ENCODE data around the gene DUSP28. TPM values are rescaled to one million over a fixed set of nuclear protein-coding genes. Genes with fewer than 3 reads are reported as not detected.

DUSP28 gene
- polyA plus RNA-seq, 1 experiment: 6.1 TPM

DNA sequence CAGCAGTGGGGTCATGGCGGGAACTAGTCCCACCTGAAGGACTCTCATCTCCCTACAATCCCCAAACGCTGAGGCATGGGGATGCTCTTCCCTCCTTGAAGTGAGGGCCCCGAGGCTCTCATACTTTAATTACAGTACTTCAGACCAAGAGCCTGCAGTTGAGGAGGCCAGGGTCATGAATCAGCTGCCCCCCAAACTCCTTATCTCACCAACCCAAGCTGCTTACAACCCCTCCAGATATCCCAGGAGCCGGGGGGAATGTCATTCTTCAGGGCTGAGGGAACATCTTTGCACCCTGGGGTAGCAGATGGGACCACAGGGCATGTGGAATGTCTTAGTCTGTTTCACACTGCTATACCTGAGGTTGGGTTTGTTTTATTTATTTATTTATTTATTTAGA, 23.6 kb downstream of the DUSP28 start:
- POLR2A ChIA-PET: no interaction called here
- CTCF ChIA-PET: interaction anchor here (1.2 kb wide), 1 partner anchor 18 kb away, joined by 4 read pairs; no protein-coding TSS in a partner anchor
- Histone ChIP-seq H3K4me3 (ENCODE audit: low read depth, low read length) (no peak overlapping the region), H3K27me3 (ENCODE audit: control insufficient read depth, insufficient read depth, low read length) (no peaks in the 10 kb centered on the region), H3K27ac (ENCODE audit: low read depth, low read length) (no peak overlapping the region), H3K9me3 (ENCODE audit: control insufficient read depth, insufficient read depth, low read length) (no peaks in the 10 kb centered on the region; the same call in 1 of the 2 replicates)
- no peak for DNase-seq (ENCODE audit: low read depth, low spot score)
- TF ChIP-seq, protein P1, sequence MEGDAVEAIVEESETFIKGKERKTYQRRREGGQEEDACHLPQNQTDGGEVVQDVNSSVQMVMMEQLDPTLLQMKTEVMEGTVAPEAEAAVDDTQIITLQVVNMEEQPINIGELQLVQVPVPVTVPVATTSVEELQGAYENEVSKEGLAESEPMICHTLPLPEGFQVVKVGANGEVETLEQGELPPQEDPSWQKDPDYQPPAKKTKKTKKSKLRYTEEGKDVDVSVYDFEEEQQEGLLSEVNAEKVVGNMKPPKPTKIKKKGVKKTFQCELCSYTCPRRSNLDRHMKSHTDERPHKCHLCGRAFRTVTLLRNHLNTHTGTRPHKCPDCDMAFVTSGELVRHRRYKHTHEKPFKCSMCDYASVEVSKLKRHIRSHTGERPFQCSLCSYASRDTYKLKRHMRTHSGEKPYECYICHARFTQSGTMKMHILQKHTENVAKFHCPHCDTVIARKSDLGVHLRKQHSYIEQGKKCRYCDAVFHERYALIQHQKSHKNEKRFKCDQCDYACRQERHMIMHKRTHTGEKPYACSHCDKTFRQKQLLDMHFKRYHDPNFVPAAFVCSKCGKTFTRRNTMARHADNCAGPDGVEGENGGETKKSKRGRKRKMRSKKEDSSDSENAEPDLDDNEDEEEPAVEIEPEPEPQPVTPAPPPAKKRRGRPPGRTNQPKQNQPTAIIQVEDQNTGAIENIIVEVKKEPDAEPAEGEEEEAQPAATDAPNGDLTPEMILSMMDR (IDR thresholded peaks at IDR 0.05; ENCODE audit: low read depth, low read length): no peak

DNA sequence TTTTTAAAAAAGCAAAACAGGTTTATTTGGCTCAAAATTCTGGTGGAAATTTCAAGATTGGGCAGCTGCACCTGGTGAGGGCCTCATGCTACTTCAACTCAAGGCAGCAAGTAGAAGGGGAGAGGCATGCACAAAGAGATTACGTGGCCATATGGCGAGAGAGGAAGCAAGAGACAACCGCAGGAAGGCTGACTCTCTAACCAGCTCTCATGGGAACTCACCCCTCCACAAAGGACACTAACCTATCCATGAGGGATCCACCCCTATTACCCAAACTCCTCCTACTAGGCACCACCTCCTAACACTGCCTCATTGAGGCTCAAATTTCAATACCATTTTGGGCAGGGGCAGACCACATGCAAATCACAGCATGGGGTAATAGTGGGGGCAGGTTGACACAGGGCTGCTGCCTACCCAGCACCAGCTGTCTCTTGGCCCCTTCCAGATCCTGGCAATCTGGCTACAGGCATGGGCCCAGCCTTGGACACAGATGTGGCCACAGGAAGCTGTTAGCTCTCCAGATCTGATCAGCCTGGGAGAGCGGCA, 24.4 kb downstream of the DUSP28 start:
- H3K27me3 ChIP-seq (ENCODE audit: control insufficient read depth, insufficient read depth, low read length): no peaks in the 10 kb centered on the region
- no peaks in the 10 kb centered on the region; the same call in 1 of the 2 replicates for H3K9me3 ChIP-seq (ENCODE audit: control insufficient read depth, insufficient read depth, low read length)
- peak overlapping the region; percentile 99 for H3K4me3 ChIP-seq (ENCODE audit: low read depth, low read length)
- ChIA-PET POLR2A (interaction anchor here (0.5 to 2.9 kb wide), 3 partner anchors 15 to 390 kb away, joined by 3 to 15 read pairs (median 3); partner anchors contain the start of gene RNPEPL1), CTCF (interaction anchor here (4.0 kb wide), 1 partner anchor 19 kb away, joined by 31 read pairs; no protein-coding TSS in a partner anchor)
- H3K27ac ChIP-seq (ENCODE audit: low read depth, low read length): no peak overlapping the region
- no peak for DNase-seq (ENCODE audit: low read depth, low spot score)
- TF ChIP-seq, protein P1 (IDR thresholded peaks at IDR 0.05; ENCODE audit: low read depth, low read length): no peak

DNA sequence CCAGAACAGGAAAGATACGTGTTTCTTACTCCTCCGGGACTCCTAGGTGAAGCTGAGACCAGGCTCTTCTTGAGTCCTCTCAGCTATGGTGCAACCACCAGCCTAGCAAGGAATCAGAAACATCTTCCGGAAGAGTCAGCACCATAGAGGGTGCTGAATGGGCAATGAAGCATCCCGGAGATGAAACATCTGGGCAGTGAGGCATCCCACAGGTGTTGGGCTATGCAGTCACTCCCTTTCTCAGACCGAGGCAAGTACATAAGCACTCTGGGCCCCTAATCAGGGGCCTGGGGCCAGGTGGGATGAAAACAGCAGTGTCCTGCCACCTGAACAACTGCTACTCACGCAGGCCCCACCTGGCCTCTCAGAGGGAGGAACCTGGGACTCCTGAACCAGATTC, 24.9 kb downstream of the DUSP28 start:
- DNase-seq (ENCODE audit: low read depth, low spot score): no peak
- peak overlapping the region; percentile 99 for H3K4me3 ChIP-seq (ENCODE audit: low read depth, low read length)
- POLR2A ChIA-PET: interaction anchor here (0.5 to 2.9 kb wide), 4 partner anchors 9 to 389 kb away, joined by 3 to 15 read pairs (median 4); partner anchors contain the start of gene RNPEPL1
- CTCF ChIA-PET: interaction anchor here (3.3 to 4.0 kb wide), 2 partner anchors 19 to 71 kb away, joined by 22 to 31 read pairs; no protein-coding TSS in a partner anchor
- no peaks in the 10 kb centered on the region for H3K27me3 ChIP-seq (ENCODE audit: control insufficient read depth, insufficient read depth, low read length)
- TF ChIP-seq, protein P1 (IDR thresholded peaks at IDR 0.05; ENCODE audit: low read depth, low read length): no peak
- H3K27ac ChIP-seq (ENCODE audit: low read depth, low read length): no peak overlapping the region
- no peaks in the 10 kb centered on the region; the same call in 1 of the 2 replicates for H3K9me3 ChIP-seq (ENCODE audit: control insufficient read depth, insufficient read depth, low read length)

DNA sequence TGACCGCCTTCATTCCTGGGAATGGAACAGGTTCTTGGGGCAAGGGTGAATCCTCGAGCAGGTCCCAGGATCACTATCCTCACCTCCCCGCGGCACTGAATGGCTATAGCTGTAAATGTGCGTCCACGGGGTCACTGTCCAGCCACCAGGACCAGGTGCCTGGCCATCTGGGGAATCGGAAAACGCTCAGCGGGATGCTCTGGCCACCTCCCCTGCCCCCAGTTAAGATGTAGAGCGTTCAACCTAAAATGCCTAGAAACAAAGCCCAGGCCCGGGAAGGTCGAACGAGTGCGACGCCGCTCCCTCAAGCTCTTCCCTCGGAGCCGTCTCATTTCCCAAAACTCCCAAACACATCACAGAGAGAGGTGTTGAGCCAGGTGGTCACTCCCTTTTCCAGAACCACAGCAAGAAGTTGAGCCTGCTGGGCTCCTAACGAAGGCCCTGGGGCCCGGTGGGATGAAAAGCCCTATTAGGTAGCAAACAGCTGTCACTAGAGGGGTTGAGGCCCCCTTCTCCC, 25.6 kb downstream of the DUSP28 start:
- POLR2A ChIA-PET: interaction anchor here (0.5 to 2.9 kb wide), 8 partner anchors 10 to 450 kb away, joined by 3 to 22 read pairs (median 4); partner anchors contain the start of genes DUSP28 and RNPEPL1
- CTCF ChIA-PET: interaction anchor here (3.3 to 4.0 kb wide), 2 partner anchors 20 to 71 kb away, joined by 22 to 31 read pairs; no protein-coding TSS in a partner anchor
- no peak for DNase-seq (ENCODE audit: low read depth, low spot score)
- TF ChIP-seq, protein P1 (IDR thresholded peaks at IDR 0.05; ENCODE audit: low read depth, low read length): no peak
- Histone ChIP-seq H3K27ac (ENCODE audit: low read depth, low read length) (peak overlapping the region; percentile 78), H3K9me3 (ENCODE audit: control insufficient read depth, insufficient read depth, low read length) (no peaks in the 10 kb centered on the region; the same call in 1 of the 2 replicates), H3K4me3 (ENCODE audit: low read depth, low read length) (peak overlapping the region; percentile 99), H3K27me3 (ENCODE audit: control insufficient read depth, insufficient read depth, low read length) (no peaks in the 10 kb centered on the region)
